ENCODE results near the gene LPP. TPM values are rescaled to one million over a fixed set of nuclear protein-coding genes. Genes with fewer than 3 reads are reported as not detected.

LPP gene
- total and polyA plus RNA-seq, 2 of the 13 experiments (the other 11 are each of a cell fraction or from before 2014, with no cell fraction given): 19.2 to 29.9 TPM

DNA sequence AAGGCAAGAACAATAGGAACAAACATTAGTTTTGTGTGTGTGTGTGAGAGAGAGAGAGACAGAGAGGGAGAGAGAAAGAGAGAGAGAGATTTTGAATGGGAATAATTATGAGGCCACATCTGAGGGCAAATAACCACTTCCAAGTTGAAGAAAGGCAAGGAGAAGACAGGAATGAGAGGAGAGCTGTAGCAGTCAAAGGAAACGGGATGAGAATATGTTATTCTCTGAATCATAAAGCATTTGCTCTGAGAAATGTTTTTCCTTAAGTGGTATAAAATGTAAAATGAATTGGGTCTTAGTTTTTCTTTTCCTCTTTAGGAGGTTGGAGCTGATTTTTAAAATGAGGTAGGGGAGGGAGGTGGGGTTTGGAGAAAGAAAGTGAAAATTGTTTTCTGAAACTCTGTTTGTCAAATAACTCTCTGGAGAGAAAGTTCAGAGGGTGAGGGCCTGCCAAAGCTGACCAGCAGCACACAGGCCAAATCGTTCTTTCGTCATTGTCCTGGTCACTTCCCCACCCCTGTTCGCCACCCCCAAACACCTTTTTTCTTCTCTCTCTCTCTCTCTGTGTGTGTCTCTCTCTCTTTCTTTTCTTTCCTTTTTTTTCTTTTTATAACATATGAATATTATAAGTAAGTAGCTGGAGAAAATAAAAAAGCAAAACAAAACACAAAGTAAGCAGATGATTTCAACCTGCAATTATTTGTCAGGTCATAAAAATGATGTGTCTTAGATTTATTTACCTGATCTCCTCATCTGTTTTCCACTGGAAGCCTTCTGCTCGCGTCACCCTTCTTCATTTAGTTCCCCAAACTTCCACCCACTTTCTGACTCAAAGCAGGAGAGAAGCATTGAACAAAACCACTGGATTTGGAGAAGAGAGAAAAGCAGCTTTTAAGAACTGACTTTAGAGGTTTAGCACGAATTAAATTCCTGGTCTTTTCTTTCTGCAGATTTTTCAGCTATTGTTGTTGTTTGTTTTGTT lies 110.6 kb downstream of the LPP start (continued):
- no peak for TF ChIP-seq EZH2 (conservative IDR thresholded peaks at IDR 0.05; ENCODE audit: low read depth, low read length)
- TF ChIP-seq, protein P1, sequence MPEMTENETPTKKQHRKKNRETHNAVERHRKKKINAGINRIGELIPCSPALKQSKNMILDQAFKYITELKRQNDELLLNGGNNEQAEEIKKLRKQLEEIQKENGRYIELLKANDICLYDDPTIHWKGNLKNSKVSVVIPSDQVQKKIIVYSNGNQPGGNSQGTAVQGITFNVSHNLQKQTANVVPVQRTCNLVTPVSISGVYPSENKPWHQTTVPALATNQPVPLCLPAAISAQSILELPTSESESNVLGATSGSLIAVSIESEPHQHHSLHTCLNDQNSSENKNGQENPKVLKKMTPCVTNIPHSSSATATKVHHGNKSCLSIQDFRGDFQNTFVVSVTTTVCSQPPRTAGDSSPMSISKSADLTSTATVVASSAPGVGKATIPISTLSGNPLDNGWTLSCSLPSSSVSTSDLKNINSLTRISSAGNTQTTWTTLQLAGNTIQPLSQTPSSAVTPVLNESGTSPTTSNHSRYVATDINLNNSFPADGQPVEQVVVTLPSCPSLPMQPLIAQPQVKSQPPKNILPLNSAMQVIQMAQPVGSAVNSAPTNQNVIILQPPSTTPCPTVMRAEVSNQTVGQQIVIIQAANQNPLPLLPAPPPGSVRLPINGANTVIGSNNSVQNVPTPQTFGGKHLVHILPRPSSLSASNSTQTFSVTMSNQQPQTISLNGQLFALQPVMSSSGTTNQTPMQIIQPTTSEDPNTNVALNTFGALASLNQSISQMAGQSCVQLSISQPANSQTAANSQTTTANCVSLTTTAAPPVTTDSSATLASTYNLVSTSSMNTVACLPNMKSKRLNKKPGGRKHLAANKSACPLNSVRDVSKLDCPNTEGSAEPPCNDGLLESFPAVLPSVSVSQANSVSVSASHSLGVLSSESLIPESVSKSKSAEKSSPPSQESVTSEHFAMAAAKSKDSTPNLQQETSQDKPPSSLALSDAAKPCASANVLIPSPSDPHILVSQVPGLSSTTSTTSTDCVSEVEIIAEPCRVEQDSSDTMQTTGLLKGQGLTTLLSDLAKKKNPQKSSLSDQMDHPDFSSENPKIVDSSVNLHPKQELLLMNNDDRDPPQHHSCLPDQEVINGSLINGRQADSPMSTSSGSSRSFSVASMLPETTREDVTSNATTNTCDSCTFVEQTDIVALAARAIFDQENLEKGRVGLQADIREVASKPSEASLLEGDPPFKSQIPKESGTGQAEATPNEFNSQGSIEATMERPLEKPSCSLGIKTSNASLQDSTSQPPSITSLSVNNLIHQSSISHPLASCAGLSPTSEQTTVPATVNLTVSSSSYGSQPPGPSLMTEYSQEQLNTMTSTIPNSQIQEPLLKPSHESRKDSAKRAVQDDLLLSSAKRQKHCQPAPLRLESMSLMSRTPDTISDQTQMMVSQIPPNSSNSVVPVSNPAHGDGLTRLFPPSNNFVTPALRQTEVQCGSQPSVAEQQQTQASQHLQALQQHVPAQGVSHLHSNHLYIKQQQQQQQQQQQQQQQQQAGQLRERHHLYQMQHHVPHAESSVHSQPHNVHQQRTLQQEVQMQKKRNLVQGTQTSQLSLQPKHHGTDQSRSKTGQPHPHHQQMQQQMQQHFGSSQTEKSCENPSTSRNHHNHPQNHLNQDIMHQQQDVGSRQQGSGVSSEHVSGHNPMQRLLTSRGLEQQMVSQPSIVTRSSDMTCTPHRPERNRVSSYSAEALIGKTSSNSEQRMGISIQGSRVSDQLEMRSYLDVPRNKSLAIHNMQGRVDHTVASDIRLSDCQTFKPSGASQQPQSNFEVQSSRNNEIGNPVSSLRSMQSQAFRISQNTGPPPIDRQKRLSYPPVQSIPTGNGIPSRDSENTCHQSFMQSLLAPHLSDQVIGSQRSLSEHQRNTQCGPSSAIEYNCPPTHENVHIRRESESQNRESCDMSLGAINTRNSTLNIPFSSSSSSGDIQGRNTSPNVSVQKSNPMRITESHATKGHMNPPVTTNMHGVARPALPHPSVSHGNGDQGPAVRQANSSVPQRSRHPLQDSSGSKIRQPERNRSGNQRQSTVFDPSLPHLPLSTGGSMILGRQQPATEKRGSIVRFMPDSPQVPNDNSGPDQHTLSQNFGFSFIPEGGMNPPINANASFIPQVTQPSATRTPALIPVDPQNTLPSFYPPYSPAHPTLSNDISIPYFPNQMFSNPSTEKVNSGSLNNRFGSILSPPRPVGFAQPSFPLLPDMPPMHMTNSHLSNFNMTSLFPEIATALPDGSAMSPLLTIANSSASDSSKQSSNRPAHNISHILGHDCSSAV (CRISPR knock-in tag; IDR thresholded peaks at IDR 0.05; ENCODE audit: borderline replicate concordance): no peak
- no peak for TF ChIP-seq ZBTB38 (CRISPR knock-in tag; IDR thresholded peaks at IDR 0.05)
- no peak for TF ChIP-seq KLF15 (CRISPR knock-in tag; IDR thresholded peaks at IDR 0.05; ENCODE audit: borderline replicate concordance)
- TF ChIP-seq ZNF670 (CRISPR knock-in tag; IDR thresholded peaks at IDR 0.05; ENCODE audit: borderline replicate concordance): no peak
- TF ChIP-seq NFATC3 (CRISPR knock-in tag; IDR thresholded peaks at IDR 0.05): no peak
- peak; percentile 31; the same call in 1 of the 2 replicates for TF ChIP-seq SP5 (CRISPR knock-in tag; IDR thresholded peaks at IDR 0.05; ENCODE audit: borderline replicate concordance, low read depth)
- TF ChIP-seq, protein P2, sequence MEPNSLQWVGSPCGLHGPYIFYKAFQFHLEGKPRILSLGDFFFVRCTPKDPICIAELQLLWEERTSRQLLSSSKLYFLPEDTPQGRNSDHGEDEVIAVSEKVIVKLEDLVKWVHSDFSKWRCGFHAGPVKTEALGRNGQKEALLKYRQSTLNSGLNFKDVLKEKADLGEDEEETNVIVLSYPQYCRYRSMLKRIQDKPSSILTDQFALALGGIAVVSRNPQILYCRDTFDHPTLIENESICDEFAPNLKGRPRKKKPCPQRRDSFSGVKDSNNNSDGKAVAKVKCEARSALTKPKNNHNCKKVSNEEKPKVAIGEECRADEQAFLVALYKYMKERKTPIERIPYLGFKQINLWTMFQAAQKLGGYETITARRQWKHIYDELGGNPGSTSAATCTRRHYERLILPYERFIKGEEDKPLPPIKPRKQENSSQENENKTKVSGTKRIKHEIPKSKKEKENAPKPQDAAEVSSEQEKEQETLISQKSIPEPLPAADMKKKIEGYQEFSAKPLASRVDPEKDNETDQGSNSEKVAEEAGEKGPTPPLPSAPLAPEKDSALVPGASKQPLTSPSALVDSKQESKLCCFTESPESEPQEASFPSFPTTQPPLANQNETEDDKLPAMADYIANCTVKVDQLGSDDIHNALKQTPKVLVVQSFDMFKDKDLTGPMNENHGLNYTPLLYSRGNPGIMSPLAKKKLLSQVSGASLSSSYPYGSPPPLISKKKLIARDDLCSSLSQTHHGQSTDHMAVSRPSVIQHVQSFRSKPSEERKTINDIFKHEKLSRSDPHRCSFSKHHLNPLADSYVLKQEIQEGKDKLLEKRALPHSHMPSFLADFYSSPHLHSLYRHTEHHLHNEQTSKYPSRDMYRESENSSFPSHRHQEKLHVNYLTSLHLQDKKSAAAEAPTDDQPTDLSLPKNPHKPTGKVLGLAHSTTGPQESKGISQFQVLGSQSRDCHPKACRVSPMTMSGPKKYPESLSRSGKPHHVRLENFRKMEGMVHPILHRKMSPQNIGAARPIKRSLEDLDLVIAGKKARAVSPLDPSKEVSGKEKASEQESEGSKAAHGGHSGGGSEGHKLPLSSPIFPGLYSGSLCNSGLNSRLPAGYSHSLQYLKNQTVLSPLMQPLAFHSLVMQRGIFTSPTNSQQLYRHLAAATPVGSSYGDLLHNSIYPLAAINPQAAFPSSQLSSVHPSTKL (CRISPR knock-in tag; IDR thresholded peaks at IDR 0.05): peak; percentile 39; the same call in 1 of the 2 replicates
- TF ChIP-seq ZMYM4 (CRISPR knock-in tag; IDR thresholded peaks at IDR 0.05): peak; percentile 43; the same call in 1 of the 2 replicates
- TF ChIP-seq ZNF546 (CRISPR knock-in tag; conservative IDR thresholded peaks at IDR 0.05): no peak
- no peak for TF ChIP-seq ZC3H13 (CRISPR knock-in tag; IDR thresholded peaks at IDR 0.05)
- TF ChIP-seq ZNF136 (CRISPR knock-in tag; IDR thresholded peaks at IDR 0.05; ENCODE audit: low read depth): no peak
- TF ChIP-seq NR2F1 (CRISPR knock-in tag; IDR thresholded peaks at IDR 0.05): no peak
